Mammary epithelial cell (primary cell): Measurements from ENCODE around the gene RACK1.

Experiments used
- EZH2 ChIP-seq: IDR thresholded peaks from 2 replicates; pipeline ENCODE4 v1.6.1; 2012; ENCODE audit warnings: low read length, inconsistent platforms, borderline replicate concordance
- TF ChIP-seq, protein P1 (sequence below), 2 donors: IDR thresholded peaks in 1 of 2; conservative IDR thresholded peaks in 1 of 2; 2 replicates each; pipeline ENCODE4 v1.5.1; 2011 to 2012; ENCODE audit warnings: inconsistent platforms in 2 of 2, low read length in 2 of 2, mild to moderate bottlenecking in 2 of 2, control low read depth in 1 of 2, low read depth in 1 of 2; ENCODE audit not compliant: insufficient read depth in 1 of 2; ENCODE audit errors: extremely low read depth in 1 of 2

DNA sequence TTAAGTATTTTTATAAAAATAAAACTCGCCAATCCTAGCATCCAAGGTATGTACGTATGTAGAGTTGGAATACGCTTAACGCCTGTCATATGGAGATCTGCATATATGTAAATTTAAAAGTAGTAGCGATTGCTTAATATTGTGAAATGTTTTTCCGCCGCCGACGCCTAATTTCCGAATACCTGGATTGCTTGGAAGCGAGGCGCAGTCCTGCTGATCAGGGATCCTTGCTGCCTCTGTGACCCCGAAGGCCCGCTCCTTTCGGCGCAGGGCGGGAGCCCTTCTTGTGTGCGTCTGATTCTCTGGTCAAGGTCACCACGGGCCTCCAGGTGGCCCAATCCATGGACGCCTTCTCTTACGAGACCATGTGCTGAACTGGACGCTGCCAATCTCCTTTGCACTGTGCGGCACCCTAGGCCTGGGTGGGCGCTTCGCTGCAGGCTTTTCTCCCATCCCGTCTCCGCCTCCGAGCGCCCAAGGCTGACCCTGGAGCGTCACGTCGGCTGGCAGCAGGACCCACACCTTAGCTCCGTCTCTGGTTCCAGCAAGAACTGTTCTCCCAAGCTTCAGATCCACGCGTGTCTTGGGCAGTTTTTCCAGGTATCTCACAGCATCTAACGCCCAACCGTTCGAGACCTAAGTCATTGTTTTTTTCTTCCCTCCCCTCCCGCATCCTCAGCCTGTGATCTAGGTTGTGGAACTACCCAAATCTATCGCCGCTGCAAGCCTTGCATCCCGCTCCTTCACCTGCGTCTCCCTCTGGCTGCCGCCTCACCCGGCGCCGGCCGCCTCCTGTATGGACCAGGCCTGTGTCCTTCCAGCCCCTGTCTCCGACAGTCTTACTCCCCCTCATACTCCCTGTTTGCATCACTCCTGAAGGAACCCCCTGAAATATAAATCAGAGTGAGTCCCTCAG, 24.2 kb downstream of the RACK1 start:
- TF ChIP-seq, protein P1, sequence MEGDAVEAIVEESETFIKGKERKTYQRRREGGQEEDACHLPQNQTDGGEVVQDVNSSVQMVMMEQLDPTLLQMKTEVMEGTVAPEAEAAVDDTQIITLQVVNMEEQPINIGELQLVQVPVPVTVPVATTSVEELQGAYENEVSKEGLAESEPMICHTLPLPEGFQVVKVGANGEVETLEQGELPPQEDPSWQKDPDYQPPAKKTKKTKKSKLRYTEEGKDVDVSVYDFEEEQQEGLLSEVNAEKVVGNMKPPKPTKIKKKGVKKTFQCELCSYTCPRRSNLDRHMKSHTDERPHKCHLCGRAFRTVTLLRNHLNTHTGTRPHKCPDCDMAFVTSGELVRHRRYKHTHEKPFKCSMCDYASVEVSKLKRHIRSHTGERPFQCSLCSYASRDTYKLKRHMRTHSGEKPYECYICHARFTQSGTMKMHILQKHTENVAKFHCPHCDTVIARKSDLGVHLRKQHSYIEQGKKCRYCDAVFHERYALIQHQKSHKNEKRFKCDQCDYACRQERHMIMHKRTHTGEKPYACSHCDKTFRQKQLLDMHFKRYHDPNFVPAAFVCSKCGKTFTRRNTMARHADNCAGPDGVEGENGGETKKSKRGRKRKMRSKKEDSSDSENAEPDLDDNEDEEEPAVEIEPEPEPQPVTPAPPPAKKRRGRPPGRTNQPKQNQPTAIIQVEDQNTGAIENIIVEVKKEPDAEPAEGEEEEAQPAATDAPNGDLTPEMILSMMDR (conservative IDR thresholded peaks at IDR 0.05 in 1 of 2, IDR thresholded peaks at IDR 0.05 in 1 of 2; ENCODE audit: extremely low read depth in 1 of 2, insufficient read depth in 1 of 2, low read depth in 1 of 2, low read length in 2 of 2): no peak
- no peak for TF ChIP-seq EZH2
